CD4-positive, alpha-beta T cell (primary cell): ENCODE results near the gene EFTUD2. TPM values are rescaled to one million over a fixed set of nuclear protein-coding genes. Genes with fewer than 3 reads are reported as not detected.

ENCODE experiments used
- ATAC-seq: fragments of 200-7000 bp; cut with Tn5 transposase; one replicate; pipeline ENCODE4 v1.10.0; 2022; ENCODE audit warnings: mild to moderate bottlenecking; ENCODE audit not compliant: poor library complexity
- CTCF ChIA-PET: fragments of 350-600 bp; sonication (Branson Sonifier 250); formaldehyde crosslinking; loops from one replicate; lab custom pipeline; 2021; ENCODE audit warnings: antibody characterized with exemption, inconsistent platforms; lab: Charles Lee
- POLR2A ChIA-PET: fragments of 350-600 bp; sonication (Branson Sonifier 250); formaldehyde crosslinking; loops from one replicate; lab custom pipeline; 2021; ENCODE audit warnings: antibody characterized with exemption, inconsistent platforms; lab: Charles Lee
- DNase-seq, 14 experiments: peaks; one replicate each; pipeline ENCODE4 v3.0.0-alpha.2; 2013 to 2020; ENCODE audit warnings: mixed read lengths in 2 of 14
- H3K27ac ChIP-seq, 2 donors: one replicate each; pipeline versions ENCODE4 v1.5.1 to v1.7.0; 2013; ENCODE audit warnings: low read length in 2 of 2, low read depth in 1 of 2, mild to moderate bottlenecking in 1 of 2
- H3K27me3 ChIP-seq, 2 experiments: 1 replicate in 1 of 2; 2 replicates in 1 of 2; pipeline versions ENCODE4 v1.6.1 to v1.7.0; 2013; ENCODE audit warnings: low read length in 2 of 2, control low read depth in 1 of 2, mild to moderate bottlenecking in 1 of 2, moderate library complexity in 1 of 2; ENCODE audit not compliant: insufficient read depth in 2 of 2, control insufficient read depth in 1 of 2
- H3K36me3 ChIP-seq: one replicate; pipeline ENCODE4 v1.6.1; 2013; ENCODE audit warnings: low read length, control low read depth; ENCODE audit not compliant: insufficient read depth
- H3K4me1 ChIP-seq: one replicate; pipeline ENCODE4 v1.6.1; 2013; ENCODE audit warnings: low read length, control low read depth; ENCODE audit not compliant: insufficient read depth
- H3K4me3 ChIP-seq: one replicate; pipeline ENCODE4 v1.5.1; 2013; ENCODE audit warnings: mild to moderate bottlenecking, low read length, moderate library complexity
- H3K9me3 ChIP-seq, 2 experiments: 1 replicate in 1 of 2; 2 replicates in 1 of 2; pipeline versions ENCODE4 v1.6.1 to v1.7.0; 2013; ENCODE audit warnings: low read length in 2 of 2, mild to moderate bottlenecking in 2 of 2, control low read depth in 1 of 2, moderate library complexity in 1 of 2; ENCODE audit not compliant: control insufficient read depth in 1 of 2, insufficient read depth in 1 of 2
- H3K27ac Mint-ChIP-seq: one replicate; pipeline ENCODE4 v1.8.0; 2020; ENCODE audit warnings: mixed read lengths
- H3K27me3 Mint-ChIP-seq: one replicate; pipeline ENCODE4 v1.8.0; 2021; ENCODE audit warnings: mixed read lengths
- H3K36me3 Mint-ChIP-seq: one replicate; pipeline ENCODE4 v1.8.0; 2021; ENCODE audit warnings: low read depth, mixed read lengths
- H3K4me1 Mint-ChIP-seq: one replicate; pipeline ENCODE4 v1.8.0; 2021; ENCODE audit warnings: low read depth, mixed read lengths
- H3K4me3 Mint-ChIP-seq: one replicate; pipeline ENCODE4 v1.8.0; 2020; ENCODE audit warnings: mild to moderate bottlenecking, mixed read lengths
- H3K9me3 Mint-ChIP-seq: one replicate; pipeline ENCODE4 v1.8.0; 2020; ENCODE audit warnings: mixed read lengths
- intact Hi-C, 2 experiments: fragments of 100-400 bp; cut with DNase I in 1 of 2; cut with micrococcal nuclease in 1 of 2; formaldehyde crosslinking; loops; one replicate each; pipeline versions ENCODE4 v1.15.1 to v1.9.0; 2023 to 2025; cut with DNase I, micrococcal nuclease
- total RNA-seq, 174 experiments: library from RNA in 2 of 174; stranded (reverse) in 2 of 174; gene quantifications; one replicate each; pipeline ENCODE4 v1.2.3 and lab custom pipeline; 2021 to 2026
- TF ChIP-seq, protein P1 (sequence below): fragments of 200-600 bp; IDR thresholded peaks from one replicate; pipeline ENCODE4 v1.8.0; 2022; ENCODE audit warnings: antibody characterized with exemption, mild to moderate bottlenecking

EFTUD2 gene
- total RNA-seq, 2 experiments from 2014 or later, result 105 to 112 TPM

GRCh38 chr17:44831371-44831770 is 67.9 kb downstream of the EFTUD2 start:
- ATAC-seq (no peak), DNase-seq (no peak)
- Histone ChIP-seq H3K27ac (no peak overlapping the region), H3K36me3 (no peaks in the 10 kb centered on the region), H3K27me3 (peaks cover 32 to 59% of the 10 kb centered on the region in 2 experiments), H3K9me3 (peaks cover 0 to 4% of the 10 kb centered on the region in 2 experiments), H3K4me1 (peaks cover 16% of the 10 kb centered on the region), H3K4me3 (no peak overlapping the region)
- intact Hi-C loops, result no loop called here
- peaks cover 15% of the 10 kb centered on the region for H3K4me1 Mint-ChIP-seq
- H3K4me3 Mint-ChIP-seq, result peak overlapping the region; percentile 42
- H3K36me3 Mint-ChIP-seq, result no peaks in the 10 kb centered on the region
- TF ChIP-seq, protein P1, sequence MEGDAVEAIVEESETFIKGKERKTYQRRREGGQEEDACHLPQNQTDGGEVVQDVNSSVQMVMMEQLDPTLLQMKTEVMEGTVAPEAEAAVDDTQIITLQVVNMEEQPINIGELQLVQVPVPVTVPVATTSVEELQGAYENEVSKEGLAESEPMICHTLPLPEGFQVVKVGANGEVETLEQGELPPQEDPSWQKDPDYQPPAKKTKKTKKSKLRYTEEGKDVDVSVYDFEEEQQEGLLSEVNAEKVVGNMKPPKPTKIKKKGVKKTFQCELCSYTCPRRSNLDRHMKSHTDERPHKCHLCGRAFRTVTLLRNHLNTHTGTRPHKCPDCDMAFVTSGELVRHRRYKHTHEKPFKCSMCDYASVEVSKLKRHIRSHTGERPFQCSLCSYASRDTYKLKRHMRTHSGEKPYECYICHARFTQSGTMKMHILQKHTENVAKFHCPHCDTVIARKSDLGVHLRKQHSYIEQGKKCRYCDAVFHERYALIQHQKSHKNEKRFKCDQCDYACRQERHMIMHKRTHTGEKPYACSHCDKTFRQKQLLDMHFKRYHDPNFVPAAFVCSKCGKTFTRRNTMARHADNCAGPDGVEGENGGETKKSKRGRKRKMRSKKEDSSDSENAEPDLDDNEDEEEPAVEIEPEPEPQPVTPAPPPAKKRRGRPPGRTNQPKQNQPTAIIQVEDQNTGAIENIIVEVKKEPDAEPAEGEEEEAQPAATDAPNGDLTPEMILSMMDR, result no peak
- ChIA-PET POLR2A (no interaction called here), CTCF (interaction anchor here (1.8 kb wide), 1 partner anchor 52 kb away, joined by 4 read pairs; no protein-coding TSS in a partner anchor)
- H3K27me3 Mint-ChIP-seq, result peaks cover 63% of the 10 kb centered on the region
- no peak overlapping the region for H3K27ac Mint-ChIP-seq
- no peaks in the 10 kb centered on the region for H3K9me3 Mint-ChIP-seq

DNA sequence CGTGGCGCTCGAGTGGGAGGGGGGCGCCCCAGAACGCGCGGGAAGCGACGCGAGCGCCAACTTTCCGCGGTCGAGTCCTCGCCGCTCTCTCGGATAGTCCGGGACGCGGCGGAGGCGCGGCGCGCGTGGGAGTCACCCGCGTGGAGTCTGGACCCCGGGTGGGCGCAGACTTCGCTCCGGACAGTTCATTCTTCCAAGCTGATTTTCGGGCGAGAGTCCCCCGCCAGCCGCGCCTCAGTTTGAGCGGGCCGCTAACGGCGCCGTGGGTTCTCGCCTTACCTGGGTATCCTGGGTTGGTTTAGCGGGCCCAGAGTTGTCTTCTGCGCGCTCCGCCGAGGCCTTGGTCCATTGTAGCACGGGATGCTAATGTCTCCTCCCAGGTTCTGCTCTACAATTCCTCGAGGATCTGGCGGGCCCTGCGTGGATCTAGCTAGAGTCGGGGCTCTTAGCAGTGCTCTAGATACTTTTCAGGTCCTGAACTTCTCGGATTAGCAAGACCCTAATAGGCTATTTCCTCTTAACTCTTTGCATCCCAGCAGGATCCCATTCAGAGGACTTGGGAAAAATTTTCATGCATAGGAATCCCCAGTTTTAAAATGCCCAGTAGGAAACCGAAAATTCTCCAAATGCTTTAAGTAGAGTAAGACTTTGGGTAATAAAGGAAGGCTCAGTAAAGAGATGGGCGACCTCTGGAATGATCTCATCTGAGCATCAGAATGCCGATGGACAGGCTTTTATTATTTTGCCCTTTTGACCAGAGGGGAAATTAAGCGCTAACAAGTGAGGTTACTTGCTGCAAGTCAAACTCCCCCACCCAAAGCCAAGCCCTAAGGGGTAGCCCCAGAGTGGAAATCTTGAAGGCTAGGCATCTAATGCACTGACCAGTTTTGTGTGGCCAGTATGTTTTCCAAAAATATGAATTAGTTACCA is 68.6 kb downstream of the EFTUD2 start:
- TF ChIP-seq, protein P1, result no peak
- Histone ChIP-seq H3K27me3 (peaks cover 32 to 66% of the 10 kb centered on the region in 2 experiments), H3K4me3 (peak overlapping the region; percentile 35), H3K36me3 (no peaks in the 10 kb centered on the region), H3K4me1 (peaks cover 16% of the 10 kb centered on the region), H3K27ac (no peak overlapping the region), H3K9me3 (peaks cover 0 to 4% of the 10 kb centered on the region in 2 experiments)
- H3K27ac Mint-ChIP-seq, result no peak overlapping the region
- peak overlapping the region; percentile 80 for H3K4me3 Mint-ChIP-seq
- H3K9me3 Mint-ChIP-seq, result no peaks in the 10 kb centered on the region
- ATAC-seq (peak; percentile 45), DNase-seq (peak in 4 of 14 experiments; percentile 12 to 38 (median 25))
- ChIA-PET POLR2A (no interaction called here), CTCF (no interaction called here)
- peaks cover 67% of the 10 kb centered on the region for H3K27me3 Mint-ChIP-seq
- no peaks in the 10 kb centered on the region for H3K36me3 Mint-ChIP-seq
- intact Hi-C loops, result no loop called here
- H3K4me1 Mint-ChIP-seq, result peaks cover 15% of the 10 kb centered on the region

GRCh38 chr17:44829523-44830358 is 69.5 kb downstream of the EFTUD2 start, which contains the start of gene GJC1:
TSS of gene GJC1 (minus strand) at chr17:44830287. CDS start at chr17:44805817, 24,470 bp downstream.
- H3K27ac Mint-ChIP-seq, result no peak within 1 kb of the TSS
- intact Hi-C loops, result no loop called here
- Histone ChIP-seq H3K9me3 (peaks cover 0 to 4% of the 10 kb centered on the region in 2 experiments), H3K4me1 (peaks cover 16% of the 10 kb centered on the region), H3K27me3 (peaks cover 35 to 71% of the 10 kb centered on the region in 2 experiments), H3K27ac (no peak within 1 kb of the TSS), H3K4me3 (peak within 1 kb of the TSS; percentile 35), H3K36me3 (no peaks in the 10 kb centered on the region)
- no peaks in the 10 kb centered on the region for H3K36me3 Mint-ChIP-seq
- TF ChIP-seq, protein P1, result no peak
- ATAC-seq, result peak; percentile 40
- ChIA-PET POLR2A (no interaction called here), CTCF (interaction anchor here (1.6 kb wide), 1 partner anchor 51 kb away, joined by 6 read pairs; no protein-coding TSS in a partner anchor)
- peaks cover 67% of the 10 kb centered on the region for H3K27me3 Mint-ChIP-seq
- peak in 6 of 14 experiments; percentile 1 to 42 (median 8) for DNase-seq
- peaks cover 15% of the 10 kb centered on the region for H3K4me1 Mint-ChIP-seq
- H3K9me3 Mint-ChIP-seq, result no peaks in the 10 kb centered on the region
- H3K4me3 Mint-ChIP-seq, result peak within 1 kb of the TSS; percentile 83
